ENCODE results near the gene IMPDH1.

GRCh38 chr7:128378637-128379036, 31.1 kb downstream of the IMPDH1 start:
- TF ChIP-seq CTCF (IDR thresholded peaks at IDR 0.05) (no peak), EZH2 (IDR thresholded peaks at IDR 0.05; ENCODE audit: borderline replicate concordance, insufficient read depth, low read depth, low read length, poor library complexity, severe bottlenecking) (no peak)

All from B cell (primary cell).